AG09309 (cell line): ENCODE measurements around the gene ATOH8.

Experiments
- DNase-seq: peaks from one replicate; pipeline ENCODE4 v3.0.0-alpha.2; 2010; ENCODE audit warnings: low read depth
- H3K4me3 ChIP-seq: 2 replicates; pipeline ENCODE4 v1.5.1; 2011; ENCODE audit warnings: mild to moderate bottlenecking, low read depth, low read length, moderate library complexity; ENCODE audit not compliant: control insufficient read depth
- CTCF ChIP-seq: IDR thresholded peaks from 2 replicates; pipeline ENCODE4 v1.5.1; 2011; ENCODE audit warnings: mild to moderate bottlenecking, low read depth, low read length, inconsistent platforms; ENCODE audit not compliant: insufficient read depth, control insufficient read depth; ENCODE audit errors: missing control alignments

ATOH8 gene

GRCh38 chr2:85724731-85725181, 29.0 kb upstream of the ATOH8 start:
- TF ChIP-seq CTCF: no peak
- no peak for DNase-seq
- no peak overlapping the region for H3K4me3 ChIP-seq

GRCh38 chr2:85725451-85725850, 28.3 kb upstream of the ATOH8 start:
- no peak for DNase-seq
- H3K4me3 ChIP-seq: no peak overlapping the region
- no peak for TF ChIP-seq CTCF

GRCh38 chr2:85727798-85728197, 26.0 kb upstream of the ATOH8 start:
- no peak overlapping the region for H3K4me3 ChIP-seq
- no peak for DNase-seq
- no peak for TF ChIP-seq CTCF

GRCh38 chr2:85728342-85728741, 25.4 kb upstream of the ATOH8 start:
- DNase-seq: no peak
- no peak for TF ChIP-seq CTCF
- H3K4me3 ChIP-seq: no peak overlapping the region

GRCh38 chr2:85728883-85729824, 24.6 kb upstream of the ATOH8 start:
- H3K4me3 ChIP-seq: no peak overlapping the region
- no peak for DNase-seq
- TF ChIP-seq CTCF: peak; percentile 100

GRCh38 chr2:85729825-85730510, 23.8 kb upstream of the ATOH8 start:
- no peak overlapping the region for H3K4me3 ChIP-seq
- no peak for TF ChIP-seq CTCF
- DNase-seq: no peak
